WTC11 (cell line): ENCODE data around the gene ARL5B. TPM values are rescaled to one million over a fixed set of nuclear protein-coding genes. Genes with fewer than 3 reads are reported as not detected.

Experiments used
- ATAC-seq: fragments of 200-7000 bp; cut with Tn5 transposase; 2 replicates; pipeline ENCODE4 v1.10.0; 2021; ENCODE audit warnings: mild to moderate bottlenecking, moderate library complexity
- CTCF ChIA-PET: fragments of 300-600 bp; sonication (Branson Sonifier 250); formaldehyde crosslinking; loops from one replicate; lab custom pipeline; 2021; ENCODE audit warnings: antibody characterized with exemption; lab: Charles Lee
- POLR2A ChIA-PET: fragments of 350-600 bp; sonication (Branson Sonifier 250); formaldehyde crosslinking; loops from one replicate; lab custom pipeline; 2021; ENCODE audit warnings: antibody characterized with exemption; lab: Charles Lee
- DNase-seq: peaks from one replicate; pipeline ENCODE4 v3.0.0; 2021; ENCODE audit warnings: low spot score
- H3K27ac Mint-ChIP-seq: 2 replicates; pipeline ENCODE4 v1.8.0; 2021; ENCODE audit warnings: mixed read lengths
- H3K27me3 Mint-ChIP-seq: 2 replicates; pipeline ENCODE4 v1.8.0; 2021; ENCODE audit warnings: low read depth, mild to moderate bottlenecking, moderate library complexity, mixed read lengths
- H3K36me3 Mint-ChIP-seq: 2 replicates; pipeline ENCODE4 v1.8.0; 2021; ENCODE audit warnings: mixed read lengths
- H3K4me1 Mint-ChIP-seq: 2 replicates; pipeline ENCODE4 v1.8.0; 2022; ENCODE audit warnings: mixed read lengths
- H3K4me3 Mint-ChIP-seq: 2 replicates; pipeline ENCODE4 v1.8.0; 2021; ENCODE audit warnings: mild to moderate bottlenecking, moderate library complexity, mixed read lengths
- H3K9me3 Mint-ChIP-seq: 2 replicates; pipeline ENCODE4 v1.8.0; 2021; ENCODE audit warnings: mixed read lengths
- CBFB ChIP-seq: sonication (generic); formaldehyde crosslinking; IDR thresholded peaks from 2 replicates; pipeline ENCODE4 v1.8.1; 2022; ENCODE audit warnings: mild to moderate bottlenecking, low read depth, missing genetic modification reagents
- CDX4 ChIP-seq: fragments of 250-450 bp; sonication (Bioruptor Pico); IDR thresholded peaks from 2 replicates; pipeline ENCODE4 v1.9.0; 2021; ENCODE audit warnings: moderate library complexity, mild to moderate bottlenecking, inconsistent platforms, borderline replicate concordance
- CREM ChIP-seq: sonication (generic); formaldehyde crosslinking; IDR thresholded peaks from 2 replicates; pipeline ENCODE4 v1.8.1; 2022; ENCODE audit warnings: mild to moderate bottlenecking, missing genetic modification reagents, moderate library complexity
- E2F4 ChIP-seq: sonication (generic); formaldehyde crosslinking; IDR thresholded peaks from 2 replicates; pipeline ENCODE4 v1.8.1; 2022; ENCODE audit warnings: low read depth, mild to moderate bottlenecking, moderate library complexity, missing genetic modification reagents, borderline replicate concordance
- EMX1 ChIP-seq: fragments of 250-450 bp; sonication (Bioruptor Pico); IDR thresholded peaks from 2 replicates; pipeline ENCODE4 v1.8.0; 2021; ENCODE audit warnings: mild to moderate bottlenecking
- ETV6 ChIP-seq: sonication (generic); formaldehyde crosslinking; IDR thresholded peaks from 2 replicates; pipeline ENCODE4 v1.8.1; 2022; ENCODE audit warnings: mild to moderate bottlenecking, missing genetic modification reagents
- HMGA2 ChIP-seq: fragments of 250-450 bp; sonication (Bioruptor Pico); IDR thresholded peaks from 2 replicates; pipeline ENCODE4 v1.4.0; 2021; ENCODE audit warnings: mild to moderate bottlenecking, moderate library complexity
- HMGXB4 ChIP-seq: sonication (generic); formaldehyde crosslinking; IDR thresholded peaks from 2 replicates; pipeline ENCODE4 v1.8.1; 2023; ENCODE audit warnings: mild to moderate bottlenecking, moderate library complexity, missing genetic modification reagents
- JAZF1 ChIP-seq: fragments of 250-450 bp; sonication (Bioruptor Pico); IDR thresholded peaks from 2 replicates; pipeline ENCODE4 v1.9.0; 2021; ENCODE audit warnings: moderate library complexity, mild to moderate bottlenecking, inconsistent platforms
- NFATC4 ChIP-seq: fragments of 250-450 bp; sonication (Bioruptor Pico); IDR thresholded peaks from 2 replicates; pipeline ENCODE4 v1.9.0; 2021; ENCODE audit warnings: mild to moderate bottlenecking
- NFE2L1 ChIP-seq: sonication (generic); formaldehyde crosslinking; IDR thresholded peaks from 2 replicates; pipeline ENCODE4 v1.8.1; 2023; ENCODE audit warnings: missing genetic modification reagents
- NFYB ChIP-seq: sonication (generic); formaldehyde crosslinking; conservative IDR thresholded peaks from 2 replicates; pipeline ENCODE4 v1.8.0; 2022; ENCODE audit warnings: low read depth, missing genetic modification reagents
- OVOL2 ChIP-seq: fragments of 250-450 bp; sonication (Bioruptor Pico); IDR thresholded peaks from 2 replicates; pipeline ENCODE4 v1.9.0; 2021; ENCODE audit warnings: mild to moderate bottlenecking, borderline replicate concordance
- SMAD4 ChIP-seq: sonication (generic); formaldehyde crosslinking; IDR thresholded peaks from 2 replicates; pipeline ENCODE4 v1.8.0; 2022; ENCODE audit warnings: mild to moderate bottlenecking, missing genetic modification reagents
- SOX15 ChIP-seq: fragments of 250-450 bp; sonication (Bioruptor Pico); IDR thresholded peaks from 2 replicates; pipeline ENCODE4 v1.9.0; 2021; ENCODE audit warnings: mild to moderate bottlenecking
- TP53 ChIP-seq: sonication (generic); formaldehyde crosslinking; IDR thresholded peaks from 2 replicates; pipeline ENCODE4 v1.8.1; 2023; ENCODE audit warnings: mild to moderate bottlenecking, missing genetic modification reagents
- USF1 ChIP-seq: sonication (generic); formaldehyde crosslinking; IDR thresholded peaks from 2 replicates; pipeline ENCODE4 v1.8.0; 2022; ENCODE audit warnings: mild to moderate bottlenecking, missing genetic modification reagents
- ZNF263 ChIP-seq: sonication (generic); formaldehyde crosslinking; IDR thresholded peaks from 2 replicates; pipeline ENCODE4 v1.8.1; 2022; ENCODE audit warnings: low read depth, mild to moderate bottlenecking, moderate library complexity, missing genetic modification reagents
- ZNF281 ChIP-seq: sonication (generic); formaldehyde crosslinking; IDR thresholded peaks from 2 replicates; pipeline ENCODE4 v1.8.0; 2023; ENCODE audit warnings: mild to moderate bottlenecking, missing genetic modification reagents
- ZNF532 ChIP-seq: fragments of 250-450 bp; sonication (Bioruptor Pico); IDR thresholded peaks from 2 replicates; pipeline ENCODE4 v1.9.0; 2021; ENCODE audit warnings: mild to moderate bottlenecking, borderline replicate concordance
- ZNF671 ChIP-seq: fragments of 250-450 bp; sonication (Bioruptor Pico); IDR thresholded peaks from 2 replicates; pipeline ENCODE4 v1.8.0; 2021; ENCODE audit warnings: mild to moderate bottlenecking
- total RNA-seq: library from RNA; stranded (reverse); gene quantifications from 3 replicates; pipeline ENCODE4 v1.2.3, GENCODE V29; 2021

ARL5B gene
- total RNA-seq, 1 experiment from 2014 or later = 44.1 TPM

GRCh38 chr10:18616337-18616736, 42.9 kb upstream of the ARL5B start (continued):
- TF ChIP-seq ZNF532 = no peak
- no peak for TF ChIP-seq NFYB (CRISPR knock-in tag)
- no peak for TF ChIP-seq ZNF671 (CRISPR knock-in tag)
- no peak for TF ChIP-seq JAZF1 (CRISPR knock-in tag)
- no peak for TF ChIP-seq E2F4 (CRISPR knock-in tag)
- TF ChIP-seq HMGA2 (CRISPR knock-in tag) = no peak
- TF ChIP-seq NFATC4 = no peak
- no peak for TF ChIP-seq CDX4 (CRISPR knock-in tag)
- no peak for TF ChIP-seq TP53 (CRISPR knock-in tag)

- CTCF ChIA-PET = no interaction called here
- Mint-ChIP-seq H3K27ac (no peak overlapping the region), H3K36me3 (peaks cover 26% of the 10 kb centered on the region), H3K9me3 (no peaks in the 10 kb centered on the region), H3K4me1 (no peaks in the 10 kb centered on the region; the same call in 1 of the 2 replicates), H3K27me3 (no peaks in the 10 kb centered on the region), H3K4me3 (no peak overlapping the region)
- POLR2A ChIA-PET = no interaction called here
- no peak for ATAC-seq
- no peak for DNase-seq
- no peak for TF ChIP-seq CBFB (CRISPR knock-in tag)
- TF ChIP-seq NFYB (CRISPR knock-in tag) = no peak
- TF ChIP-seq SOX15 (CRISPR knock-in tag) = no peak
- no peak for TF ChIP-seq EMX1 (CRISPR knock-in tag)
- TF ChIP-seq SMAD4 = no peak
- TF ChIP-seq USF1 = no peak
- no peak for TF ChIP-seq E2F4 (CRISPR knock-in tag)
- no peak for TF ChIP-seq NFATC4
- TF ChIP-seq NFE2L1 (CRISPR knock-in tag) = no peak
- no peak for TF ChIP-seq CREM
- no peak for TF ChIP-seq HMGXB4
- no peak for TF ChIP-seq OVOL2 (CRISPR knock-in tag)
- no peak for TF ChIP-seq ZNF263 (CRISPR knock-in tag)
- no peak for TF ChIP-seq ETV6 (CRISPR knock-in tag)
- TF ChIP-seq ZNF281 (CRISPR knock-in tag) = no peak
These were observed 40.2 kb upstream of the ARL5B start for GRCh38 chr10:18619016-18619415.
